Measurements from ENCODE around the gene EML6. TPM values are rescaled to one million over a fixed set of nuclear protein-coding genes. Genes with fewer than 3 reads are reported as not detected.

The EML6 gene
- total and polyA plus RNA-seq, 2 of the 8 experiments (the other 6 are each of a cell fraction or from before 2014, with no cell fraction given): 1.2 to 1.6 TPM

DNA sequence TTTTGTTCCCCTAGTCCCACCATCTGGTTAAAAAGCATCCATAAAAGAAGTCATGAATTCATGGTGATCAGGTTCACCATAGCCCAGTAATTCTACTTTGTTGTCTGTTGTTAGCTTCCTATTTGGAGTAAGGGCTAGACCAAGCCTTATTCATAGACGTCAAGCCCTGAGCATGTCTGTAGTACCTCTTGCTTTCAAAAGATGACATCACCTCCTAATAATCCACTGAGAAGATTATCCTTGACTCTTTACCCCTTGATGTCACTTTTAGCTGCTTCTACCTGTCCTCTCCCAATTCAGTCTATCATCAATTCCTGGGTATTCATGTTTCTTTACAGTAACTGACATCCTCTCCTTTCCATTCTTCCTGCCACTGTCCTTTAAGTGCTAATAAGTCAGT is 90.1 kb downstream of the EML6 start:
- Histone ChIP-seq H3K23ac (ENCODE audit: insufficient read length) (no peak overlapping the region), H2BK12ac (ENCODE audit: low read depth, low read length) (no peak overlapping the region), H2AK5ac (ENCODE audit: low read depth, low read length) (no peak overlapping the region), H2BK15ac (ENCODE audit: low read length) (no peak overlapping the region), H2AFZ (ENCODE audit: low read length) (no peak overlapping the region), H4K5ac (ENCODE audit: insufficient read length, low read depth, low read length) (no peak overlapping the region), H3K4me1 (replicated peaks in 1 of 4; ENCODE audit: control insufficient read depth in 3 of 4, insufficient read depth in 4 of 4, low read length in 3 of 4) (no peaks in the 10 kb centered on the region), H4K8ac (ENCODE audit: extremely low read depth, insufficient read depth, low read length) (no peak overlapping the region), H3K79me2 (ENCODE audit: control insufficient read depth in 1 of 2, insufficient read depth in 2 of 2, low read length in 2 of 2) (no peaks in the 10 kb centered on the region), H3K4me3 (ENCODE audit: extremely low read depth in 1 of 4, insufficient read depth in 2 of 4, low read depth in 3 of 4, low read length in 4 of 4) (no peak overlapping the region), H3K9me3 (ENCODE audit: insufficient read depth in 2 of 2, low read depth in 1 of 2, low read length in 1 of 2) (no peaks in the 10 kb centered on the region), H4K91ac (replicated peaks; ENCODE audit: insufficient read length, low read length) (no peak overlapping the region), H4K20me1 (replicated peaks in 1 of 2; ENCODE audit: control insufficient read depth in 1 of 2, insufficient read depth in 2 of 2, low read length in 2 of 2) (no peaks in the 10 kb centered on the region), H3K18ac (ENCODE audit: extremely low read depth, low read length) (no peak overlapping the region), H2BK120ac (replicated peaks; ENCODE audit: low read depth, low read length) (no peak overlapping the region), H3K36me3 (ENCODE audit: control insufficient read depth in 2 of 4, insufficient read depth in 4 of 4, low read length in 3 of 4) (no peaks in the 10 kb centered on the region), H3K14ac (ENCODE audit: insufficient read length) (no peak overlapping the region), H3K27me3 (replicated peaks in 1 of 4; ENCODE audit: control insufficient read depth in 3 of 4, extremely low read depth in 1 of 4, insufficient read depth in 3 of 4, low read length in 3 of 4) (no peaks in the 10 kb centered on the region), H3K9ac (replicated peaks in 1 of 4; ENCODE audit: extremely low read depth in 1 of 4, low read depth in 3 of 4, low read length in 3 of 4) (no peak overlapping the region), H3K56ac (replicated peaks; ENCODE audit: insufficient read length, low read depth, low read length) (no peak overlapping the region), H3K27ac (ENCODE audit: low read depth, low read length) (no peak overlapping the region), H2BK5ac (ENCODE audit: low read depth, low read length) (no peak overlapping the region), H3K4me2 (ENCODE audit: insufficient read depth in 1 of 2, low read depth in 2 of 2, low read length in 2 of 2) (no peak overlapping the region), H3K23me2 (ENCODE audit: low read depth, low read length) (no peaks in the 10 kb centered on the region), H3K79me1 (ENCODE audit: low read depth, low read length) (no peaks in the 10 kb centered on the region), H3K4ac (replicated peaks; ENCODE audit: insufficient read length, low read depth, low read length) (no peak overlapping the region), H2BK20ac (ENCODE audit: low read length) (no peak overlapping the region)
- TF ChIP-seq MAFK (IDR thresholded peaks at IDR 0.05; ENCODE audit: low read depth, low read length) (no peak), POLR2AphosphoS5 (IDR thresholded peaks at IDR 0.05; ENCODE audit: low read depth, low read length) (no peak), SAP30 (IDR thresholded peaks at IDR 0.05; ENCODE audit: insufficient read depth, insufficient replicate concordance, low read length) (no peak), CREB1 (IDR thresholded peaks at IDR 0.05) (no peak), CHD2 (IDR thresholded peaks at IDR 0.05; ENCODE audit: low read length) (no peak), SIN3A (conservative IDR thresholded peaks at IDR 0.05 in 1 of 2, IDR thresholded peaks at IDR 0.05 in 1 of 2; ENCODE audit: low read depth in 1 of 2, low read length in 2 of 2) (no peak), SIX5 (IDR thresholded peaks at IDR 0.05; ENCODE audit: low read depth, low read length) (no peak), TBP (IDR thresholded peaks at IDR 0.05; ENCODE audit: low read depth, low read length) (no peak), GABPA (IDR thresholded peaks at IDR 0.05; ENCODE audit: borderline replicate concordance, insufficient read depth, low read length) (no peak)
- TF ChIP-seq, protein P1, sequence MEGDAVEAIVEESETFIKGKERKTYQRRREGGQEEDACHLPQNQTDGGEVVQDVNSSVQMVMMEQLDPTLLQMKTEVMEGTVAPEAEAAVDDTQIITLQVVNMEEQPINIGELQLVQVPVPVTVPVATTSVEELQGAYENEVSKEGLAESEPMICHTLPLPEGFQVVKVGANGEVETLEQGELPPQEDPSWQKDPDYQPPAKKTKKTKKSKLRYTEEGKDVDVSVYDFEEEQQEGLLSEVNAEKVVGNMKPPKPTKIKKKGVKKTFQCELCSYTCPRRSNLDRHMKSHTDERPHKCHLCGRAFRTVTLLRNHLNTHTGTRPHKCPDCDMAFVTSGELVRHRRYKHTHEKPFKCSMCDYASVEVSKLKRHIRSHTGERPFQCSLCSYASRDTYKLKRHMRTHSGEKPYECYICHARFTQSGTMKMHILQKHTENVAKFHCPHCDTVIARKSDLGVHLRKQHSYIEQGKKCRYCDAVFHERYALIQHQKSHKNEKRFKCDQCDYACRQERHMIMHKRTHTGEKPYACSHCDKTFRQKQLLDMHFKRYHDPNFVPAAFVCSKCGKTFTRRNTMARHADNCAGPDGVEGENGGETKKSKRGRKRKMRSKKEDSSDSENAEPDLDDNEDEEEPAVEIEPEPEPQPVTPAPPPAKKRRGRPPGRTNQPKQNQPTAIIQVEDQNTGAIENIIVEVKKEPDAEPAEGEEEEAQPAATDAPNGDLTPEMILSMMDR (IDR thresholded peaks at IDR 0.05; ENCODE audit: control extremely low read depth in 1 of 3, insufficient read depth in 1 of 3, low read depth in 1 of 3, low read length in 3 of 3): no peak
- ChIA-PET POLR2A (ENCODE audit: partially characterized antibody) (no interaction called here), CTCF (ENCODE audit: partially characterized antibody) (interaction anchor here (1.2 kb wide), 1 partner anchor 13 kb away, joined by 3 read pairs; no protein-coding TSS in a partner anchor)
- WGBS, 2 experiments (ENCODE audit: extremely low coverage in 1 of 2, insufficient coverage in 1 of 2, insufficient read length in 1 of 2, insufficient replicate concordance in 2 of 2, low coverage in 1 of 2, low lambda C conversion rate in 2 of 2, missing lambda C conversion rate in 1 of 2): 90% methylated on average over 1 of the region's 1 CpG; no CpG with 5 or more reads in 1 of the 2 experiments
- FAIRE-seq (no peak), DNase-seq (ENCODE audit: low read depth in 1 of 2, low spot score in 2 of 2) (no peak)
